LoVo (cell line): Measurements from ENCODE around the gene KCNMB2.

ENCODE experiments used
- DNase-seq: peaks from one replicate; pipeline ENCODE4 v3.0.0-alpha.2; 2016; ENCODE audit warnings: low spot score

KCNMB2 gene

GRCh38 chr3:178870085-178870484, 333.8 kb downstream of the KCNMB2 start:
- DNase-seq, result no peak

GRCh38 chr3:178875157-178875556, 338.9 kb downstream of the KCNMB2 start:
- DNase-seq, result no peak

- DNase-seq, result no peak
Measured at GRCh38 chr3:178875836-178876235, 339.6 kb downstream of the KCNMB2 start.

GRCh38 chr3:178880274-178880673, 344.0 kb downstream of the KCNMB2 start:
- no peak for DNase-seq
